Left lobe of liver (tissue), 2 donors: ENCODE data around the gene NEURL2. TPM values are rescaled to one million over a fixed set of nuclear protein-coding genes. Genes with fewer than 3 reads are reported as not detected.
A peak's percentile ranks its signal among the peaks of the same experiment; 100 is the strongest.
"Not testable (repeated sequence)": the region's sequence is repeated elsewhere in the genome, so short reads cannot be mapped to it uniquely, and the experiment has no call there.

Experiments used
- ATAC-seq: fragments of 200-7000 bp; cut with Tn5 transposase; one replicate; pipeline ENCODE4 v1.9.1; 2020; ENCODE audit warnings: mild to moderate bottlenecking, moderate library complexity
- DNase-seq: peaks from one replicate; pipeline ENCODE4 v3.0.0-alpha.2; 2020; ENCODE audit warnings: low spot score
- total RNA-seq: library from RNA; stranded (reverse); gene quantifications from one replicate; pipeline ENCODE4 v1.2.1, GENCODE V29; 2021
- donor health status: DM: no; HTN: no; CAD: no; lungs with moderate emphysema.
- donor health status: DM: no; HTN: yes; CAD: no.

Gene NEURL2, protein sequence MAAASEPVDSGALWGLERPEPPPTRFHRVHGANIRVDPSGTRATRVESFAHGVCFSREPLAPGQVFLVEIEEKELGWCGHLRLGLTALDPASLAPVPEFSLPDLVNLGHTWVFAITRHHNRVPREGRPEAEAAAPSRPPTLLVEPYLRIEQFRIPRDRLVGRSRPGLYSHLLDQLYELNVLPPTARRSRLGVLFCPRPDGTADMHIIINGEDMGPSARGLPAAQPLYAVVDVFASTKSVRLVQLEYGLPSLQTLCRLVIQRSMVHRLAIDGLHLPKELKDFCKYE
- total RNA-seq, result 6.9 TPM

DNA sequence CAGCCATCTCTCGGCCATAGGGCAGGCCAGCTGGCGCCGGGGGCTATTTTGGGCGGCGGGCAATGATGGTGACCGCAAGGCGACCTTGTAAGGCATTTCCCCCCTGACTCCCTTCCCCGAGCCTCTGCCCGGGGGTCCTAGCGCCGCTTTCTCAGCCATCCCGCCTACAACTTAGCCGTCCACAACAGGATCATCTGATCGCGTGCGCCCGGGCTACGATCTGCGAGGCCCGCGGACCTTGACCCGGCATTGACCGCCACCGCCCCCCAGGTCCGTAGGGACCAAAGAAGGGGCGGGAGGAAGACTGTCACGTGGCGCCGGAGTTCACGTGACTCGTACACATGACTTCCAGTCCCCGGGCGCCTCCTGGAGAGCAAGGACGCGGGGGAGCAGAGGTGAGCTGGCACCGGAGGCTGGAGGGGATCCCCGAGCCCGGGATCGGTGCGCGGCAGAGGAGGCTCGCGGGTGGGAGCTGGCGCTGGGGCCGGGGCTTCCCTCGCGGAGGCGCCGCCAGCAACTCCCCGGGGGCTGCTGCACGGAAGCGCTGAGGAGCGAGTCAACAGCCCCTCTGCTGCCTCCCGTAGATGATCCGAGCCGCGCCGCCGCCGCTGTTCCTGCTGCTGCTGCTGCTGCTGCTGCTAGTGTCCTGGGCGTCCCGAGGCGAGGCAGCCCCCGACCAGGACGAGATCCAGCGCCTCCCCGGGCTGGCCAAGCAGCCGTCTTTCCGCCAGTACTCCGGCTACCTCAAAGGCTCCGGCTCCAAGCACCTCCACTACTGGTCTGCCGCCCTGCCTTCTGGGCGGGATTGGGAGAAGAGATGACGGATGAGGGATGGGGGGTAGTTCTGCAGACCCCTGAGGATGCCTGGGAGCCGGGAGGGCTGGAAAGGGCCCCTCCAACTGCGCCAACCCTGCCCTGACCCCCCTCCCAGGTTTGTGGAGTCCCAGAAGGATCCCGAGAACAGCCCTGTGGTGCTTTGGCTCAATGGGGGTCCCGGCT, at the start of gene NEURL2, which contains the start of gene CTSA:
Gene NEURL2, minus strand, starts transcription at position 224 of the 999 bp plus-strand sequence. Its CDS starts 217 bp downstream, at position 7.
Gene CTSA, plus strand, starts transcription at position 351 of the 999 bp plus-strand sequence. Its CDS starts 234 bp downstream, at position 585.
- peak; percentile 98 for DNase-seq
- ATAC-seq, result peak; percentile 86

DNA sequence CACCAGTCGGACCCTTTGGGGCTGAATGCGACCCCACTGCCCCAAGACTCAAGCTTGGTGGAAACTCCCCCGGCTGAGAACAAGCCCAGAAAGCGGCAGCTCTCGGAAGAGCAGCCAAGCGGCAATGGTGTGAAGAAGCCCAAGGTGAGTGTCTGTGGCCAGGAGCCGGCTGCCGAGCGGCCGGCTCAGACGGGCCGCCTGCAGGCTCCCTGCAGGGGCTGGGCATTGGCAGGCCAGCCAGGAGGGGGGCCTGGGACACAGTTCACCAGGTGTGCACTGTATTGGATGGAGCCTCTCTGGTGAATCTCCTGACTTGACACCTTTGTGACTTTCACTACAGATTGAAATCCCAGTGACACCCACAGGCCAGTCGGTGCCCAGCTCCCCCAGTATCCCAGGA, 49.5 kb upstream of the NEURL2 start:
- no peak for ATAC-seq

DNA sequence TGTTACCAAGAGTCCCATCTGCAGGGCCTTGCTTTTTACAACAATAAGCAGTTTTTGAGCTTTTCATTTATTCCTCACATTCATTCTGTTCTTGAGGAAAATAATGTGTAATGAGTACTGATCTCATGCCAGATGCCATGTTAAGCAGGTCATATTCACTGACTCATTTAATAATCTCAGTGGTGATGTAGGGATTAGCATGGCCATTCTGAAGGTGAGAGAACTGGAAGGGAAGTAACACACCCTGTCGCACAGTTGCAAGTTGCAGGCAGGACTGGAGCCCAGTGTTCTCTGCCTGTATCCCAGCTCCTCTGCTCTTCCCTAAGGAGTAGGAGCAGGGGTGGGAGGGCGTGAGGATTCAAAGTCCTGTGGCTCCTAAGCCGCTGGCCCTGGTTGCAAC, 49.0 kb upstream of the NEURL2 start:
- no peak for DNase-seq
- no peak for ATAC-seq

More for the DNA sequence above, 49.5 kb upstream of the NEURL2 start:
- DNase-seq, result no peak

DNA sequence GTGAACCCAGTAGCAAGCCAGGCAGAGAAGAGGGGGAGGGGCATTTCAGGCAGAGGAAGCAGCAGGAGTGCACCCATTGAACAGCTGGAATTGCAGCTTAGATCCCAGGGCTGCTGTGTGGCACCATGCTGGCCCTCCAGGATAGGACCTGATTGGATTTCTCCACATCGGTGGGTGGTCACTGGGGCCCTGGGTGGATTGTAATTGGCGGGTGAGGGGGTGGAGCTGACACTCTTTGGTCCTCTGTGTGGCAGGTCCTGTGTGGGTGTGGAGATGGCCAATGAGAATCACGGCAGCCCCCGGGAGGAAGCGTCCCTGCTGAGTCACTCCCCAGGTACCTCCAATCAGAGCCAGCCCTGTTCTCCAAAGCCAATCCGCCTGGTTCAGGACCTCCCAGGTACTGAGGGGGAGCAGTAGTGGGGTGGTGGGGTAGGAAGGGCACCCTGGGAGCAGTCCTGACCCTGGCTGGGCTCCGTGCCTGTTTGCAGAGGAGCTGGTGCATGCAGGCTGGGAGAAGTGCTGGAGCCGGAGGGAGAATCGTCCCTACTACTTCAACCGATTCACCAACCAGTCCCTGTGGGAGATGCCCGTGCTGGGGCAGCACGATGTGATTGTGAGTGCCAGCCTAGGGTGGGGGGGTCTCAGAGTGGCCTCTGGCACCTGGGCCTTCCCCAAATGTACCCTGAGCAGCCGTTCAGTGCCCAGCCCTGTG, 47.9 kb upstream of the NEURL2 start:
- ATAC-seq, result no peak
- no peak for DNase-seq

DNA sequence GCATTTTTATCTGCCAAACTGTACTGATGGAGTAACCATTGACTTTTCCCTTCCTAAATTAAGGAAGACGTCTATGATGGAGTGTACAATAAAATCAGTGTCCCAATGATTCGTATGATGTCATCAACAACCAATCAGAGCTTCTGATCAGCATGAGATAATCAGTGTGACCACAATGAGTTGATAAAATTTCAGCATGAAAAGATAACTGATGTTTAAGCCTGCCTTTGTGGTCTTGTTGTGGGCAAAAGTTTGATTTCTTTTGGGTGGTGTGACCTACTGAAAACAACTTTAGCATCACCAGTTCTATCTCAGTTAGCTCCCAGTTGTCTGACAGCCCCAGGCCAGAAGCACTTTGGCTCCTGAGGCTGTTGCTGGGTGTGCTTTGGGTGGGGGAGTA, 46.8 kb upstream of the NEURL2 start:
- ATAC-seq, result no peak

DNA sequence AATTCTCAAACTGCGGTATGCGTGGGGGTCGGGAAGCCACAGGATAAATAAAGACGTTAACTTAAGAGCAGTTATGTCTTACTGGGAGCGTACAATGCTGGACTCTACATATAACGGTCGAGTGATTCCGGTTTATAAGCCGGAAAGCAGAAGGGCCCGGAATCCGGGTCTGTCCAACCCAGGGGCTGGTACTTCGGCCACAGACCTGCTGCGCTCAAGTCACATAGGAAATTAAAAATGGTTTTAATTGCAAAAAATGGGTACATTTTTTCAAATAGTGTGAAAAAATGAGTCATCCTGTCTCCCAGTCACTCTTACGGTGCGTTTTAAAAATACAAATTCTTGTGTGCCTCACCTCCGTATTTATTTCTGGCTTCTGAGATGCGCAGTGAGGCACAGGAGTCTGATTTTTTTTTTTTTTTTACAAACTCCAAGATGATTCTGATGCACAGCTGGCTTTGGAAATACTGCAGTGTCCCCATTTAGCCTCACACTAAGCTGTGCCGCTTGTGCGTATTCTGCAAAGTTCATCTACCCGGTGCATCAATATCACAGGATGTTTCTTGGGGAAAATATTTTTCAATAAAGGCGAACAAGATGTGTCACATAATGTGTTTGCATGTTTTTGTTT, 44.5 kb upstream of the NEURL2 start:
- no peak for DNase-seq
- ATAC-seq, result peak; percentile 17

More for the DNA sequence above, 46.8 kb upstream of the NEURL2 start:
- DNase-seq, result no peak

DNA sequence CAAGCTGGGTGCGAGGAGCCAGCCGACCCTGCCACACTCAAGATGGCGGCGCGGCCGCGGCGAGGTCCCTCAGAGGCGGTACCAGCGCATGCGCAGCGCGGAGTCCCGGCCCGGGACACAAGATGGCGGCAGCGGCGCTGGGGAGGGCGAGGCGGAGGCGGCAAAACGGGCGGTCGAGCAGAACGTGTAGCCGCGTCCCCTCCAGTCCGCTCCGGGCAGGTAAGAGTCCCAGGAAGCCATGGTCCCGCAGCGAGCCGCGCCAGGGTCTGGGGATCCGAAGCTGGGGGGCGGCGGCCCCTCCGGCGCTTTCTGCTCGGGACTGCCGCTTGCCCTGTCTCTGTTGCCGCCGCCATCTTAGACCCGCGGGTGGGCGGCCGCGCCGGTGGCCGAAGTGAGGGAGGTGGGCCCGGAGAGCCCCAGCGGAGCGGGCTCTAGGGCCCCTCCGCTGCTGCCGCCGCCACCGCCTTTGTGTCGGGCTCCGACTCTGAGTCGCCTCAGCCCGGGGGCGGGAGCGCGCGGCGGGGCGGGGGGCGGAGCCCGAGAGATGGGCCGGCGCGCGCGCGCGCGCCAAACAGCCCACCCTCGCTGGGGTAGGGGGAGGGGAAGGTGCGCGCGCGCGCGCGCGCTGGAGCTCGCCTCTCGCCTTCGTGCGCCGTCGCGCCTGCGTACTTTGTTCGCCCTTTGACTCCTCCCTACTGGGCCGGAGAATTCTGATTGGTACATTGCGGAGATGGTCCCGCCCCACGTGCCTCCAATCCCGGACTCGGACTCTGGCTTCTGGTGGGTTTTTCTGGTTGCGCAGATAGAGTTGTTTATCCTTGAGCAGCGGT, 43.8 kb upstream of the NEURL2 start, which contains the start of gene PCIF1:
Gene PCIF1, plus strand, starts transcription at position 98 of the 830 bp plus-strand sequence. CDS start 4,317 bp downstream, outside the sequence.
- ATAC-seq (peak; percentile 92), DNase-seq (peak; percentile 99)

DNA sequence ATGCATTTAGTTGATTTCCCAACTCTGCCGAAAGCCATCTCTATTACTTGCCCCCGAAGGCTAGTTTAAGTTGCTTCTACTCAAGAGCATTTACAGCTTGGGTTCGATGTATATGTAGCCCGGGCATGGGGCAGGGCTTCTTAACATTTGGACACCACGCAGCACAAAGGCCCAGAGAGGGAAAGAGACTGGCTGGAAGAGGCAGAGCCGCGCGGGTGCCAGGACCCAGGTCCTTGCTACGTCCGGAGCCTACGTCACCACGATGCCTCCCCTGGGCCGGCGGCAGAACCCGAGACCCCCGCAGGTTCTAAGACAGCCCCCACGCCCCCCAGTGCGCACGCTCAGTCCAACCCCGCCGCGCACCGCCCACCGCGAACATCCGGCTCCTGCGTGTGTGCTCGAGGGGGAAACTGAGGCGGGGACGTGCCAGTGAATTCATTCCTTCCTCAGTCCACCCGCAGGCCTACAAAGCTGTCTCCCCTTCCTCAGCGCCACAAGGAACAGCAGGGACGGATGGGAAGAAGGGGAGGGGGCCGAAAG, 43.1 kb upstream of the NEURL2 start:
- DNase-seq, result no peak
- ATAC-seq, result peak; percentile 16

DNA sequence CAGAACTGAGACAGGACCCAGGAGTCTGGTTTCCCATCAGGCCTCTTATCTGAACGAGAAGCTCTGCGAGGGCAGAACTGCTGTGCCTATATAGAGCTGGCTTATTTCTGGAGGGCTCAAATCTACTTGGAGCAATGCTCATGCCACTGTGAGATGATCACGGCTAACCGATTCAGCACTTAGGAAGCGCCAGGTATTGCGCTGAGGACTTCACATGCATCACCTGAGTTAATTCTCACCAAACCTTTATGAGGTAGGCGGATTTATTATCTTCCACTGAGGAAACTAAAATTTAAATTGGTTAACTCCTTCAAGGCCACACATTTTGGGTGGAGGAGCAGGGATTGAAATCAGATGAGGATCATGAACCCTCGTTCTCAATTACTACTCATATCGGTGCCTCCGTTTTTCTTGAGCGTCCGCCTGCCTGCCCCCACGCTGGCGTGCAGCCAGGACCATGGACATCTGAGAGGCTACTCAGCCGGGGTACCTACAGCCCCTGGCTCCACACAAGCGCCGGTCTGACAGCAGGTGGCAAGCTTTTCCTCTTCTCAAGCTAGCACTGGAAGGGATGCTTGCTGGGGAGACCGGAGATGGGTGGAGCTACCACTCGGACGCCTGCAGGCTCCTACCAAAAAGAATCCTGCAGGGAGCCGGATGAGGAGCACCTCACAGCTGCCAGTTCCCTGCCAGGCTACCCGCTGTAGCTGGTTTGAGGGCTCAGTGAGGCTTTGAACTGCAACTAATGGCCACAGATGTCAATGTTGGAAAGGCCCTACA, 42.4 kb upstream of the NEURL2 start:
- ATAC-seq (peak; percentile 46), DNase-seq (peak; percentile 70)

DNA sequence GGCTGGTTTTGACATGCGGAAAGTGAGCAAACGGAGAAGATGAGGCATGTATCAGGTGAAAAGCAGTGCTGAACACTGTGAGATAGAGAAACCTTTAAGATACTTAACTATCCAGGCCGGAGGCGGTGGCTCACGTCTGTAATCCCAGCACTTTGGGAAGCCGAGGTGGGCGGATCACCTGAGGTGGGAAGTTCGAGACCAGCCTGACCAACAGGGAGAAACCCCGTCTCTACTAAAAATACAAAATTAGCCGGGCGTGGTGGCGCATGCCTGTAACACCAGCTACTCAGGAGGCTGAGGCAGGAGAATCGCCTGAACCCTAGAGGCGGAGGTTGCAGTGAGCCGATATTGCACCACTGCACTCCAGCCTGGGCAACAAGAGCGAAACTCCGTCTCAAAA, 40.7 kb upstream of the NEURL2 start:
- DNase-seq, ATAC-seq: not testable (repeated sequence)

DNA sequence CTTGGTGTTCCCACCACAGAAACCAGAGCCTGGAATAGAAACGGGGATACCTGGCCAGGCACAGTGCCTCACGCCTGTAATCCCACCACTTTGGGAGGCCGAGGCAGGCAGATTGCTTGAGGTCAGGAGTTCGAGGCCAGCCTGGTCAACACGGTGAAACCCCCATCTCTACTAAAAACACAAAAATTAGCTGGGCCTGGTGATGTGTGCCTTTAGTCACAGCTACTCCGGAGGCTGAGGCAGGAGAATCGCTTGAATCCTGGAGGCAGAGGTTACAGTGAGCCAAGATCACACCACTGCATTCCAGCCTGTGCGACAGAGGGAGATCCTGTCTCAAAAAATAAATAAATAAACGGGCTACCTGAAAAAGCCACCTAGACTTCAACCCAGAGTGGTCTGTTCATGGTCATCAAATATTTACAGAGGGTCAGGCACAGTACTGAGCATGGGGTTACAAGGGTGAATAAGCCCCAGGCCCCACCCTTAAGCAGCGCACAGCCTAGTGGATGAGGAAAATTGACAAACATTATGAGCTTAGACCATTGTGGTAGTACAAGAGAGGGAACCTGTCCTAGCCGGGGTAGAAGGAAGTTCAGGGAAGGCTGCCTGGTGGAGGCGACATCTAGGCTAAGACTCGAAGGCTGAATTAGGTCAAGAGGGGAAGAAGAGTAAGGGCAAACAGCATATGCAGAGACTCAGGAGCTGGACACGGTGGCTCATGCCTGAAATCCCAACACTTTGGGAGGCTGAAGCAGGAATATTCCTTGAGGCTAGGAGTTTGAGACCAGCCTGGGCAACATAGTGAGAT, 36.3 kb upstream of the NEURL2 start:
- ATAC-seq, result peak; percentile 37
- DNase-seq, result no peak

DNA sequence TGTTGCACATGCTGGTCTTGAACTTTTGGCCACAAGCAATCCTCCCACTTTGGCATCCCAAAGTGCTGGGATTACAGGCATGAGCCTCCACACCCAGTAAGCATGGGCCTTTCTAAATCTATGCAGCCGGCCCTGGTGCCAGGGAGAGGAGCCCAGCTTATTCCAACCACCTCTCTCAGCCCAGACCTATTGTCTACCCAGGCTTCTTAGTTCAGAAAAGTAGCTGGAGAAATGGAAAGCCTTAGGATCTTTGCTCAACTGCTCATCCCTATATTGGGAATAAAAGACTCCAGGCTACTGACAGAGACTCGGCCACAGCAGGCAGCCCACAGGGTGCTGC, 35.7 kb upstream of the NEURL2 start:
- ATAC-seq (no peak), DNase-seq (no peak)

DNA sequence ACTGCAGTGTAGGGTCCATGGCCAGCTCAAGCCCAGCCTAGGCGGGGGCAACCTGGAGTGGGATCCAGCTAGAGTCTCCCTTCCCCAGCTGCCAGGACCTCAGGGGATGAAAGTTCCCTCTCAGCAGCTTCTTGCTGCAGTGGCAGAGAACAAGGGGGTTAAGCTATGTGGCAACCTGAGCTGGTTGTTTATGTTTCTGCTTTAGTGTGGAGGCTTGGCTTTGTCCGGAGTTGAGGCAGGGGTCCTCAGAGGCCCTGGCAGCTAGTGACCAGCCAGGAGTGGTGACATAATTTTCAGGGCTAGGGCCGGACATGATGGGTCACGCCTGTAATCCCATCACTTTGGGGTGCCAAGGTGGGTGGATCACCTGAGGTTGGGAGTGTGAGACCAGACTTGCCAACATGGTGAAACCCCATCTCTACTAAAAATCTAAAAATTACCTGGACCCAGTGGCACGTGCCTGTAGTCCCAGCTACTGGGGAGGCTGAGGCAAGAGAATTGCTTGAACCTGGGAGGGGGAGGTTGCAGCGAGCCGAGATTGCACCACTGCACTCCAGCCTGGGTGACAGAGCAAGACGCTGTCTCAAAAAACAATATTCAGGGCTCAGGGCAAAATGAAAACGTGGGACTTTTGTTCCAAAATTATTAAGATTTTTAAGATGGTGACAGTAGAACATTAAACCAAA, 35.0 kb upstream of the NEURL2 start:
- no peak for DNase-seq
- no peak for ATAC-seq

DNA sequence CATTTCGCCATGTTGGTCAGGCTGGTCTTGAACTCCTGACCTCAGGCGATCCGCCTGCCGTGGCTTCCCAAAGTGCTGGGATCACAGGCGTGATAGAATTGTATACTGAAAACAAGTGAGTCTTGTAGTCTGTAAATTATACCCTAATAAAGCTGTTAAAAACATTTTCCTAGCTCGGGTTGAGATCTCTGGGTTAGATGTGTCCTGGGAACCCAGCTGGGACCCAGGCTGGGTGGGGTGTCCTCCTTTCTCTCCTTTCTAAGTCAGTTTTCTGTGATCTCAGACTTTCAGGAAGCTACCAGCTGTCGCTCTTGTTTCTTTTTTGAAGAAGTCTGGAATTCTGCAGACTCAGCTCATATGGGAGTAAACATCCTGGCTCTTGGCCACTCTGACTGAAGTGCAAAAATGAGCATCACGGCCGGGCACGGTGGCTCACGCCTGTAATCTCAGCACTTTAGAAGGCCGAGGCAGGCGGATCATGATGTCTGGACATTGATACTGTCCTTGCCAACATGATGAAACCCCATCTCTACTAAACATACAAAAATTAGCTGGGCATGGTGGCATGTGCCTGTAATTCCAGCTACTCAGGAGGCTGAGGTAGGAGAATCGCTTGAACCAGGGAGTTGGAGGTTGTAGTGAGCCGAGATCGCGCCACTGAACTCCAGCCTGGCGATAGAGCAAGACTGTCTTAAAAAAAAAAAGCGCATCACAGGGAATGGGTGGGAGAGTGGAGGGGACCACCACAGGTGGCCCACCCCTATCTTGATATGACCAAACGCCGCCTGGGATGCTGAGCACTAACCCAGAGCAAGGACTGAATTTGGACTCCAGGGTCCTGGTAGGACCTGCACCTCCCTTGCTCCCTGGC, 33.6 kb upstream of the NEURL2 start:
- DNase-seq (no peak), ATAC-seq (peak; percentile 85)

DNA sequence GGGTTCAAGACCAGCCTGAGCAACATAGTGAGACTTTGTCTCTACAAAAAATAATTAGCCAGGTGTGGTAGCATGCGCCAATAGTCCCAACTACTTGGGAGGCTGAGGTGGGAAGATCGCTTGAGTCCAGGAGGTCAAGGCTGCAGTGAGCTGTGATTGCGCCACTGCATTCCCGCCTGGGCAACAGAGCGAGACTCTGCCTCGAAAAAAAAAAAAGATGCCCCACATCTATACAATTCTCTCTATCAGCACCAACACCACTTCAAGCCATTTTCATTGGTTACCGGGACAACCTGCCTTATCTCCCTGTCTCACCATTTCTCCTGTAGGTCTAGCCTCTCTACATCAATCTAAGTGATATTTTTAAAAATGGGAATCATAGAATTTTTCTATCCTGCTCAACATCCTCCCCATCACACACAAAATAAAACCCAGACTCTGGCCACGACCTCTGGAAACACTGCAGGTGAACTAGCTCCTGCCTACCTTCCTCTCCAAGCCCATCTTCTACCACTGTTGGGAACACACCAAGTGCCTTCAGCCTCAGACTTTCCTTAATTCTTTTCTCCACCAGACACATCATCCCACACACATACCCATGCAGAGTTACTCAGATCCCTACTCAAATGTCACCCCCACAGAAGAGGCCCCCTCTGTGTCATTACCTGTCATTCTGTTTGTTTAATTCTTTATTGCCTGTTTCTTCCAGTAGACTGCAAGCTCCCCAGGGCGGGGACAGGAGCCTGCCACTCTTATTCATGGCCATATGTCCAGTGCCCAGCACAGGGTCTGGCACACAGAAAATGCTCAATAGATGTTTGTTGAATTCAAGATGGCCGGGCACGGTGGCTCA, 30.6 kb upstream of the NEURL2 start:
- no peak for DNase-seq
- no peak for ATAC-seq
